ENCODE measurements around the gene ATG10. TPM values are rescaled to one million over a fixed set of nuclear protein-coding genes. Genes with fewer than 3 reads are reported as not detected.
A peak's percentile ranks its signal among the peaks of the same experiment; 100 is the strongest.

Gene ATG10
- polyA plus RNA-seq, 1 of the 3 experiments (the other 2 are of a cell fraction) = 3.2 TPM

DNA sequence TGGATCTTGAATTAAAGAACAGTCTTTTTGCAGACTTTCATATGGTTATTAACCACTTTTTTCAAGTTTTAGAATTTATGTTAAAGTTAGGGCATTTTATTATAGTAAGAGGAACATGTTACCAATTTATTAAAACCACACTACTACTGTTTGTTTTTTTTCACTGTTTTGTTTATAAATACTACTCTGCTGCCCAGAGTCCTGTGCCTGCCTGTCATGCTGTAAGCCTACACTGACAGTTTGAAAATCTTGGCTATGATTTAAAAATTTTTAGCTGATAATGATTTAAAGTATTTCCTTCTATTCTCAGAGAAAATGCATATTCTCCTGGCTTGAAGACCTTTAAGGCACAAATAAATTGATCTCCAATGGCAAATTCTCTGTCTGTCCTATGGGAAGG lies 177.6 kb downstream of the ATG10 start:
- H3K4me1 ChIP-seq (ENCODE audit: control insufficient read depth in 1 of 2, insufficient read depth in 2 of 2, low read depth in 1 of 2, low read length in 1 of 2) = peaks cover 0 to 20% of the 10 kb centered on the region in 2 experiments; a peak in 3 of 4 replicates
- ChIA-PET CTCF (interaction anchor here (0.9 to 1.6 kb wide), 3 partner anchors 15 to 292 kb away, joined by 3 to 4 read pairs (median 3); no protein-coding TSS in a partner anchor), POLR2A (no interaction called here)
- H3K79me2 ChIP-seq (ENCODE audit: insufficient read depth) = no peaks in the 10 kb centered on the region
- no peaks in the 10 kb centered on the region for H3F3A ChIP-seq (replicated peaks; ENCODE audit: insufficient read depth)
- TF ChIP-seq FOSL2 (IDR thresholded peaks at IDR 0.05; ENCODE audit: borderline replicate concordance, low read depth) (no peak), SMC3 (IDR thresholded peaks at IDR 0.05; ENCODE audit: low read depth, low read length) (no peak), TCF12 (IDR thresholded peaks at IDR 0.05) (no peak), RCOR1 (IDR thresholded peaks at IDR 0.05; ENCODE audit: low read length) (no peak), EZH2phosphoT487 (IDR thresholded peaks at IDR 0.05; ENCODE audit: borderline replicate concordance, low read depth) (no peak), POLR2AphosphoS5 (IDR thresholded peaks at IDR 0.05; ENCODE audit: low read depth, low read length) (no peak), YY1 (IDR thresholded peaks at IDR 0.05; ENCODE audit: low read depth) (no peak), TAF1 (IDR thresholded peaks at IDR 0.05; ENCODE audit: borderline replicate concordance, low read depth, low read length) (no peak), GABPA (IDR thresholded peaks at IDR 0.05; ENCODE audit: low read depth) (no peak), NFIC (IDR thresholded peaks at IDR 0.05; ENCODE audit: borderline replicate concordance) (no peak), TEAD4 (IDR thresholded peaks at IDR 0.05; ENCODE audit: borderline replicate concordance, insufficient read depth) (no peak)
- TF ChIP-seq, protein P1, sequence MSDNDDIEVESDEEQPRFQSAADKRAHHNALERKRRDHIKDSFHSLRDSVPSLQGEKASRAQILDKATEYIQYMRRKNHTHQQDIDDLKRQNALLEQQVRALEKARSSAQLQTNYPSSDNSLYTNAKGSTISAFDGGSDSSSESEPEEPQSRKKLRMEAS (IDR thresholded peaks at IDR 0.05; ENCODE audit: low read depth) = no peak
- H3K27ac ChIP-seq (ENCODE audit: low read depth in 2 of 2, low read length in 1 of 2) = no peak overlapping the region
- peaks cover 0 to 5% of the 10 kb centered on the region in 2 experiments for H3K36me3 ChIP-seq (replicated peaks in 1 of 2; ENCODE audit: control insufficient read depth in 1 of 2, insufficient read depth in 2 of 2, low read length in 1 of 2)
- no peak for DNase-seq
- no peak overlapping the region for H3K4me2 ChIP-seq
- H2AFZ ChIP-seq (ENCODE audit: low read depth) = no peak overlapping the region
- 0 out of 2 replicates have a peak, but pooled peaks cover 6% of the 10 kb centered on the region for H3K9me3 ChIP-seq
- H3K27me3 ChIP-seq (ENCODE audit: insufficient read depth) = no peaks in the 10 kb centered on the region
- no peak overlapping the region for H3K9ac ChIP-seq
- H4K20me1 ChIP-seq (ENCODE audit: insufficient read depth) = no peaks in the 10 kb centered on the region
- 0 out of 2 replicates have a peak, but pooled peaks cover 4% of the 10 kb centered on the region for H3K9me2 ChIP-seq
- H3K4me3 ChIP-seq (ENCODE audit: low read depth in 2 of 2, low read length in 1 of 2) = no peak overlapping the region

DNA sequence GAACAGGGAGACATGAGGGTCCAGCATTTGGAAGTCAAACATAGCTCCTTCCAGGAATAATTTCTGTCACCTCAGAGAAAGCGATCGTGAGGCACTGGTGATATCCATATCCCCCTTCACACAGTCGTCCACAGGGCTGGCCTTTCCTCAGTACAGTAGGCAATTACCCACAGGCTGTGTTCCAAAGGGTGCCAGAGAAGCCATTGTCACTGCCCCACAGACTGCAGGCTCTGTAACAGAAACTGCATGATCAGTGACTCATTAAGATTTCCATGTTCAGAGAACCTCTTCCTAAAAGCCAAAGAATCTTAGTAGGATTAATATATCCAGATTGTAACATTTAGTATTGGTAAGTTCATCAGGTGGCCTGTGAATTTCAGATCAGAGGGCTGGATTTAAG lies 178.7 kb downstream of the ATG10 start:
- Histone ChIP-seq H3K27me3 (ENCODE audit: insufficient read depth) (no peaks in the 10 kb centered on the region), H3F3A (replicated peaks; ENCODE audit: insufficient read depth) (no peaks in the 10 kb centered on the region), H3K27ac (ENCODE audit: low read depth in 2 of 2, low read length in 1 of 2) (peak overlapping the region in 1 of 2 experiments; percentile 62; a peak in 2 of 4 replicates), H3K4me3 (ENCODE audit: low read depth in 2 of 2, low read length in 1 of 2) (no peak overlapping the region), H3K4me1 (ENCODE audit: control insufficient read depth in 1 of 2, insufficient read depth in 2 of 2, low read depth in 1 of 2, low read length in 1 of 2) (peaks cover 0 to 20% of the 10 kb centered on the region in 2 experiments; a peak in 3 of 4 replicates), H3K9me2 (no peaks in the 10 kb centered on the region), H3K9me3 (no peaks in the 10 kb centered on the region), H3K4me2 (no peak overlapping the region), H3K9ac (no peak overlapping the region), H4K20me1 (ENCODE audit: insufficient read depth) (no peaks in the 10 kb centered on the region), H2AFZ (ENCODE audit: low read depth) (no peak overlapping the region), H3K79me2 (ENCODE audit: insufficient read depth) (no peaks in the 10 kb centered on the region), H3K36me3 (replicated peaks in 1 of 2; ENCODE audit: control insufficient read depth in 1 of 2, insufficient read depth in 2 of 2, low read length in 1 of 2) (peaks cover 0 to 5% of the 10 kb centered on the region in 2 experiments)
- DNase-seq = no peak
- 93% methylated on average over 3 of the region's 3 CpGs for WGBS (ENCODE audit: low lambda C conversion rate)
- CTCF ChIA-PET = interaction anchor here (0.7 to 1.2 kb wide), 2 partner anchors 14 to 15 kb away, joined by 4 read pairs; no protein-coding TSS in a partner anchor
- POLR2A ChIA-PET = no interaction called here
- TF ChIP-seq MXI1 (IDR thresholded peaks at IDR 0.05; ENCODE audit: low read depth, low read length) (no peak), POLR2AphosphoS5 (IDR thresholded peaks at IDR 0.05; ENCODE audit: low read depth, low read length) (no peak), EP300 (IDR thresholded peaks at IDR 0.05; ENCODE audit: borderline replicate concordance in 1 of 2, low read depth in 1 of 2, low read length in 1 of 2) (no peak), FOSL2 (IDR thresholded peaks at IDR 0.05; ENCODE audit: borderline replicate concordance, low read depth) (no peak), NFIC (IDR thresholded peaks at IDR 0.05; ENCODE audit: borderline replicate concordance) (no peak)
- TF ChIP-seq, protein P2, sequence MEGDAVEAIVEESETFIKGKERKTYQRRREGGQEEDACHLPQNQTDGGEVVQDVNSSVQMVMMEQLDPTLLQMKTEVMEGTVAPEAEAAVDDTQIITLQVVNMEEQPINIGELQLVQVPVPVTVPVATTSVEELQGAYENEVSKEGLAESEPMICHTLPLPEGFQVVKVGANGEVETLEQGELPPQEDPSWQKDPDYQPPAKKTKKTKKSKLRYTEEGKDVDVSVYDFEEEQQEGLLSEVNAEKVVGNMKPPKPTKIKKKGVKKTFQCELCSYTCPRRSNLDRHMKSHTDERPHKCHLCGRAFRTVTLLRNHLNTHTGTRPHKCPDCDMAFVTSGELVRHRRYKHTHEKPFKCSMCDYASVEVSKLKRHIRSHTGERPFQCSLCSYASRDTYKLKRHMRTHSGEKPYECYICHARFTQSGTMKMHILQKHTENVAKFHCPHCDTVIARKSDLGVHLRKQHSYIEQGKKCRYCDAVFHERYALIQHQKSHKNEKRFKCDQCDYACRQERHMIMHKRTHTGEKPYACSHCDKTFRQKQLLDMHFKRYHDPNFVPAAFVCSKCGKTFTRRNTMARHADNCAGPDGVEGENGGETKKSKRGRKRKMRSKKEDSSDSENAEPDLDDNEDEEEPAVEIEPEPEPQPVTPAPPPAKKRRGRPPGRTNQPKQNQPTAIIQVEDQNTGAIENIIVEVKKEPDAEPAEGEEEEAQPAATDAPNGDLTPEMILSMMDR (IDR thresholded peaks at IDR 0.05) = no peak
- TF ChIP-seq, protein P3, sequence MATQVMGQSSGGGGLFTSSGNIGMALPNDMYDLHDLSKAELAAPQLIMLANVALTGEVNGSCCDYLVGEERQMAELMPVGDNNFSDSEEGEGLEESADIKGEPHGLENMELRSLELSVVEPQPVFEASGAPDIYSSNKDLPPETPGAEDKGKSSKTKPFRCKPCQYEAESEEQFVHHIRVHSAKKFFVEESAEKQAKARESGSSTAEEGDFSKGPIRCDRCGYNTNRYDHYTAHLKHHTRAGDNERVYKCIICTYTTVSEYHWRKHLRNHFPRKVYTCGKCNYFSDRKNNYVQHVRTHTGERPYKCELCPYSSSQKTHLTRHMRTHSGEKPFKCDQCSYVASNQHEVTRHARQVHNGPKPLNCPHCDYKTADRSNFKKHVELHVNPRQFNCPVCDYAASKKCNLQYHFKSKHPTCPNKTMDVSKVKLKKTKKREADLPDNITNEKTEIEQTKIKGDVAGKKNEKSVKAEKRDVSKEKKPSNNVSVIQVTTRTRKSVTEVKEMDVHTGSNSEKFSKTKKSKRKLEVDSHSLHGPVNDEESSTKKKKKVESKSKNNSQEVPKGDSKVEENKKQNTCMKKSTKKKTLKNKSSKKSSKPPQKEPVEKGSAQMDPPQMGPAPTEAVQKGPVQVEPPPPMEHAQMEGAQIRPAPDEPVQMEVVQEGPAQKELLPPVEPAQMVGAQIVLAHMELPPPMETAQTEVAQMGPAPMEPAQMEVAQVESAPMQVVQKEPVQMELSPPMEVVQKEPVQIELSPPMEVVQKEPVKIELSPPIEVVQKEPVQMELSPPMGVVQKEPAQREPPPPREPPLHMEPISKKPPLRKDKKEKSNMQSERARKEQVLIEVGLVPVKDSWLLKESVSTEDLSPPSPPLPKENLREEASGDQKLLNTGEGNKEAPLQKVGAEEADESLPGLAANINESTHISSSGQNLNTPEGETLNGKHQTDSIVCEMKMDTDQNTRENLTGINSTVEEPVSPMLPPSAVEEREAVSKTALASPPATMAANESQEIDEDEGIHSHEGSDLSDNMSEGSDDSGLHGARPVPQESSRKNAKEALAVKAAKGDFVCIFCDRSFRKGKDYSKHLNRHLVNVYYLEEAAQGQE (IDR thresholded peaks at IDR 0.05; ENCODE audit: low read depth, low read length) = no peak
- TF ChIP-seq, protein P4, sequence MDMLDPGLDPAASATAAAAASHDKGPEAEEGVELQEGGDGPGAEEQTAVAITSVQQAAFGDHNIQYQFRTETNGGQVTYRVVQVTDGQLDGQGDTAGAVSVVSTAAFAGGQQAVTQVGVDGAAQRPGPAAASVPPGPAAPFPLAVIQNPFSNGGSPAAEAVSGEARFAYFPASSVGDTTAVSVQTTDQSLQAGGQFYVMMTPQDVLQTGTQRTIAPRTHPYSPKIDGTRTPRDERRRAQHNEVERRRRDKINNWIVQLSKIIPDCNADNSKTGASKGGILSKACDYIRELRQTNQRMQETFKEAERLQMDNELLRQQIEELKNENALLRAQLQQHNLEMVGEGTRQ (IDR thresholded peaks at IDR 0.05; ENCODE audit: borderline replicate concordance, low read depth, low read length) = no peak
- TF ChIP-seq, protein P5, sequence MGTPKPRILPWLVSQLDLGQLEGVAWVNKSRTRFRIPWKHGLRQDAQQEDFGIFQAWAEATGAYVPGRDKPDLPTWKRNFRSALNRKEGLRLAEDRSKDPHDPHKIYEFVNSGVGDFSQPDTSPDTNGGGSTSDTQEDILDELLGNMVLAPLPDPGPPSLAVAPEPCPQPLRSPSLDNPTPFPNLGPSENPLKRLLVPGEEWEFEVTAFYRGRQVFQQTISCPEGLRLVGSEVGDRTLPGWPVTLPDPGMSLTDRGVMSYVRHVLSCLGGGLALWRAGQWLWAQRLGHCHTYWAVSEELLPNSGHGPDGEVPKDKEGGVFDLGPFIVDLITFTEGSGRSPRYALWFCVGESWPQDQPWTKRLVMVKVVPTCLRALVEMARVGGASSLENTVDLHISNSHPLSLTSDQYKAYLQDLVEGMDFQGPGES (IDR thresholded peaks at IDR 0.05; ENCODE audit: low read depth, low read length) = no peak
